ENCODE measurements around the gene MPHOSPH9.

- TF ChIP-seq CTCF (IDR thresholded peaks at IDR 0.05): no peak
- no peak for TF ChIP-seq POLR2A (IDR thresholded peaks at IDR 0.05)
These were observed 89.8 kb downstream of the MPHOSPH9 start for GRCh38 chr12:123142921-123143735.
